Hematopoietic multipotent progenitor cell treated with erythropoietin and hydrocortisone succinate and interleukin-3 and kit ligand, for 4 days (in vitro differentiated cells): Measurements from ENCODE around the gene LSM7.
"Not testable (repeated sequence)": the region's sequence is repeated elsewhere in the genome, so short reads cannot be mapped to it uniquely, and the experiment has no call there.

Experiments
- DNase-seq: peaks from one replicate; pipeline ENCODE4 v3.0.0-alpha.2; 2015

LSM7 gene

DNA sequence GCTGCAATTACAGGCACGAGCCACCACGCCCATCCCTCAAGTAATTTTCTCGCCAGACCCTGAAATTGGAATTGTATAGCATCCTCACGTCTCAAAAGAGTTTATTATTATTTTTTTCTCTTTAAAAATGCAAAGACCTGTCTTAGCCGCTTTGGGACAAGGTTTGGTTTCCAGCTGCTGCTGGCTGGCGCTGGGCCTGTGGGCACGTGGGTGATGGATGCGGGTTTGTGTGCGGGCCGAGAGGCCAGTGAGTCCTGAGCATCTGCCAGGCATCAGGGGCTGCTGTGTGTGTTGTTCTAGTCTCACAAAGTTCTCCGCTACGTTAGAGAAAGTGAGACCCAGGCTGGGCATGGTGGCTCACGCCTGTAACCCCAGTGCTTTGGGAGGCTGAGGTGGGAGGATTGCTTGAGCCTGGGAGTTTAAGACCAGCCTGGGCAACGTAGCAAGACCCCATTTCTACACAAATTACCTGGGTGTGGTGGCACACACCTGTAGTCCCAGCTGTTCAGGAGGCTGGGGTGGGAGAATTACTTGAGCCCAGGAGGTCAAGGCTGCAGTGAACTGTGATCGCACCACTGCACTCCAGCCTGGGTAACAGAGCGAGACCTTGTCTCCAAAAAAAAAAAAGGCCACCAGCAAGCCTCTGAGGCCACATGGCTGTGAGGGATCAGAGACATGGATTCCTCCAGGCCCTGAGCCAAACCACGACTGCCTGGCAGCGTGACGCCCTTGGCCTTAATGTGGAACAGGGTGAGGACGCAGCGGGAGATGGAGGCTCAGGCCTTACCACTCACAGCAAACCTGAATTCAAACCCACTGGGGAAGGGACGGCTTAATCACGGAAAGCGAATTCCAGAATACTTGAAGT, 27.0 kb upstream of the LSM7 start:
- DNase-seq = peak; percentile 67

DNA sequence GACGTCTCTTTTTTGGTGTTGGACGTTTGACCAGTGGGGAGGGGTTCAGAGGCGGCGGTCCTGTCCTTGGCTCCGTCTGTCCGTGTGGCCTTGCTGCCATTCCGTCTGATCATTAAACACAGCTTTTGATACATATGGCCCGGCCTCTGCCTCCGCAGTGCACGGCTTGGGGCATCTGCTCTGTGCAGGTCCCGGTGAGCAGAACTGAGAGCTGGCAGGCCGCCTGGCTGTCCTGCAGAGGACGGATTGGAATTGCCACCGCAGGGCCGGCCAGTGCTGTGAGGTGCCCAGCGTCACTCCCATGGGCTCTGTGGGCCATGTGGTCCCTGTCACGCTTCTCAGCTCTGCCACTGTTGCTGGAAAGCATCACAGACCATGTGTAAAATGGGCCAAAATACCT, 26.3 kb upstream of the LSM7 start:
- DNase-seq = no peak

DNA sequence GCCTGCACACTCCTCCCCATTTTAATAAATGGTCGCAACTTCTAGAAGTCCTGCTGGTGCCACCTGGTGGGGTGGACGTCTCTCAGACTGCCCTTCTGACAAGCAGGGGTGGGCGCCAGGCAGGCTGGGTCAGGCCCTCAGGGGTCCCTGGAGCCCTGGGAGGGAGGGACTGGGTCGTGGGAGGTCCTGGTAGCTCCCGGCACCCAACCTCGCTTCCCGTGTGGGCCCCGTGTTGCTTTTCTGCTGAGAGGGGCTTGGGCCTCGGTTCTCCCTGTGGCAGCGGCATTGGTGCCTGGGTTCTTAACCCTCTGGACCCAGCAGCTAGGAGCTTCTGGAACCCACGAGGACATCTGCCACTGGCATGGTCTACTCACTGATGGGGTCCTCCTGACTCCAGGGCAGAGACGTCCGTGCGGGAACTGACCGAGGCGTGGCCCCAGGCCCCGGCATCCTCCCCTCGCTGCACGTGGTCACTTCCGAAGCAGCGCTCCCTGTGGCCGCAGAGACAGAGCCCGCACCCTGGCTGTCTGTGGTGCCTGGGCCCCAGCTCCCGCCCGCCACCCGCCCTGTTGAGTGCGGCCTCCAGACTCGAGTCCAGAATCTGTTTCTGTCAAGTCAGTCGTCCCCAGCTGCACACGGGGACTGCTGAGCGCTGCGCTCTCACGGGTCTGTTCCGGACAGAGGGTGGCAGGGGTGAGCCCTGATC, 25.7 kb upstream of the LSM7 start:
- no peak for DNase-seq

DNA sequence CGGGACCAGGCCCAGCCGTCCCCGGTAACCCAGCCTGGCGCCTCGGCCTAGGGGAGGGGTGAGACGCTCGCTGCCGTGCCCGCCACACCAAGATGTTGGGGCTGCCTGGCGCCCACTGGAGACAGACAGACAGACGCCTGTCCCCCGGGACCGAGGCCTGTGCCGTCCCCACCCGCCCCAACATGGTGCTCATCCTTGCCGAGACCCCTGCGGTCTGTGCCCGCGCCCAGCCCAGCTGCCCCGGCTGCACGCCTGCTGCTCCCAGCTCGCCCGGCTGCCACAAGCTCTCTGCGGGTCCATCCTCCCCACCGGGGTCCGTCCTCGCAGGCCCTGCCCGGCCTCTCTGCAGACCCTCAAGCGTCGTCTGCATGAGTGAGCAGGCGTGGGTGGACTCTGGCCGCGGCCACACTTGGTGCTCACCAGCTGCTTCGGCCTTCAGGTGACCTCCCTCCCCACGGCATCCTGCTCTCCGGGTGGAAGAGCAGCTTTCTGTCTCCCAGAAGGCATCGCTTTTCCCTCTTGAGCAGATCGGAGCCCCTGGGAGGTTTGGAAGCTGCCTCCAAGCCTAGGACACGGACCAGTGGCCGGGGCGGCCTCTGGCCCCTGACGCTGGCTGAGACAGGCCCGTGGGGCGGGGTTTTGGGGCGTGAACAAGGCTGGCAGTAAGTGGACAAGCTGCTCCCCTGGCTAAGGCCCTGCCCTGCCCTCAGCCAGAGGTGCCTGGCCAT, 24.9 kb upstream of the LSM7 start:
- DNase-seq = no peak

DNA sequence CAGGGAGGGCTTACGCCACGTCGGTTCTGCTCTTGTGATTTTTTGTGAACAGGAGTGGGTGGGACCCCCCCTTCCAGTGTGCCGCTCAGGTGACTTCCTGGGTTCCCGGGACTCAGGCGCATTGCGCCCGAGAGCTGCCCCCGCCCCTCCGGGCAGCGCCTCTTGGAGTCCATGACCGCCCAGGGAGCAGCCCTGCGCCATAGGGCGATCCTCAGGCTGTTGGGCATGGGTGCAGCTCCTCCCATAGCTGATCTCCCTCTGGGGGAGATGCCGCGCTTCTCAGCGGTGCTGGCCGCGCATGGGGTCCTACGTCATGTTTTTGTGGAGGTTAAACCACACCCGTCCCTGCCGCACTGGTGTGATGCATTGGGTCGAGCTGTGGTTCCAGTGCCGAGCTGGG, 23.7 kb upstream of the LSM7 start:
- no peak for DNase-seq

DNA sequence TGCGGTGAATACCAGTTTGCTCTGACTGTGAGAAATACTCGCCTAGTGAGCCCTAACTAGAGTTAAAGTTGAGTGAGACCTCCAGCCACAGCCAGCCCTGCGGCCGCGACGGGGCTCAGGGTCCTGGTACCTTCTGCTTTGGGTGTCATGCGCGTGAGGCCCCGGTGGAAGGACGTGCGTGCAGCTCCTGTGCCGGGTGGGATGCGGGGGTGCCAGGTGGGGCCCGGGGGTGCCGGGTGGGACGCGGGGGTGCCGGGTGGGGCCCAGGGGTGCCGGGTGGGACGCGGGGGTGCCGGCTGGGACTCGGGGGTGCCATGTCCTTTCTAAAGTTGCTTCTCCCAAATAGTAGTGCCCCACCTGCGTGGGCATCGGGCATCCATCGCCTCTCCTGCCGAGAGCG, 23.2 kb upstream of the LSM7 start:
- DNase-seq = no peak

DNA sequence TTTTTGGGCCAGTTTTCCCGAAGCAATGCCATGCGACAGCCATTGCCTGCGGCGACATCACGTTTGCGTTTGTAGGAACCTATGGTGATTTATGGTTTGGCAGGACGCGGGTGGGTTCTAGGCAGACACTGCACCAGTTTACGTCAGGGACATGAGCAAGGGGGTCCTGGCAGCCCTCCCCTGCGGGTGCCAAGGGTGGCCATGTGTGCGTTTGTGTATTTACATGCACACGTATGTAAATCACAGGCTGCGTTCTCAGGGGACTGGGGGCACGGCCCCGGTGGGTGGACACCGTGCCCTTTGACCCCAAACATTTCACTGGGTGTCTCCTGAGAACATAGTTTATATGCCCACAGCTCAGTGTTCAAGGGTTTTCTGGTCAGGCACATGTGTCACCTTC, 22.3 kb upstream of the LSM7 start:
- DNase-seq = no peak

DNA sequence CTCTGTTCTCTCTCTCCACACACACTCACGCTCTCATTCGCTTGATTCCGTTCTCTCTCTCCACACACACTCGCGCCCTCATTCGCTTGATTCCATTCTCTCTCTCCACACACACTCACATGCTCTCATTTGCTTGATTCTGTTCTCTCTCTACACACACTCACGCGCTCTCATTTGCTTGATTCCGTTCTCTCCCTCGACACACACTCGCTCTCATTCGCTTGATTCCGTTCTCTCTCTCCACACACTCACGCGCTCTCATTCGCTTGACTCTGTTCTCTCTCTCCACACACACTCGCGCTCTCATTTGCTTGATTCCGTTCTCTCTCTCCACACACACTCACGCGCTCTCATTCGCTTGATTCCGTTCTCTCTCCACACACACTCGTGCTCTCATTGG, 21.4 kb upstream of the LSM7 start:
- not testable (repeated sequence) for DNase-seq

DNA sequence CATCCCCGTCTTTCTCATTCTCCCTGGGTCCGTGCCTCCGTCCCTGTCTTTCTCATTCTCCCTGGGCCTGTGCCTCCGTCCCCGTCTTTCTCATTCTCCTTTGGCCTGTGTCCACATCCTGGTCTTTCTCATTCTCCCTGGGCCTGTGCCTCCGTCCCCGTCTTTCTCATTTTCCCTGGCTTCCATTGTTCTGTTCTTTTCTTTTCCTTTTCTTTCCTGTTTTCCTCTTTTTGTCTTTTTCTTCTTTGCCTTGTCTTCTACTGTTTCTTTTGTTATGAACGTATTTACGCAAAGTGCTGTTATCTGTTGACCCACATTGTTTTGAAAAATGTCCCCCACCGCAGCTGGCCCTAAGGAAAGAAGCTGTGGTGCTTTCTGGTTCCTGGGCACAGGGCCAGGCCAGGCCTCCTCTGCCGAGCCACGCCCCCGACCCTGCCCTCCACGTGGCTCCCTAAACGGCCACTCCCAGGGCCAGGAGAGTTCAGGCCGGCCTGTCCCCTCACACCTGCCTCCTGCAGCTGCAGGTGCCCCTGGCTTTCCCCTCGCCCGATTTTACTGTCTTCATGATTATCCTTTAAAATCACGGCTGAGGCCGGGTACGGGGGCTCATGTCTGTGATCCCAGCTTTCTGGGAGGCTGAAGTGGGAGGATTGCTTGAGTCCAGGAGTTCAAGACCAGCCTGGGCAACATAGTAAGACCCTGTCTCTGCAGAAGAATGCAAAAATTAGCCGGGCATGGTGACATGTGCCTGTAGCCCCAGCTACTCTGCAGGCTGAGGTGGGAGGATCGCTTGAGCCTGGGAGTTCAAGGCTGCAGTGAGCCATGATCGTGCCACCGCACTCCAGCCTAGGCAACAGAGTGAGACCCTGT, 17.6 kb upstream of the LSM7 start:
- peak; percentile 96 for DNase-seq

DNA sequence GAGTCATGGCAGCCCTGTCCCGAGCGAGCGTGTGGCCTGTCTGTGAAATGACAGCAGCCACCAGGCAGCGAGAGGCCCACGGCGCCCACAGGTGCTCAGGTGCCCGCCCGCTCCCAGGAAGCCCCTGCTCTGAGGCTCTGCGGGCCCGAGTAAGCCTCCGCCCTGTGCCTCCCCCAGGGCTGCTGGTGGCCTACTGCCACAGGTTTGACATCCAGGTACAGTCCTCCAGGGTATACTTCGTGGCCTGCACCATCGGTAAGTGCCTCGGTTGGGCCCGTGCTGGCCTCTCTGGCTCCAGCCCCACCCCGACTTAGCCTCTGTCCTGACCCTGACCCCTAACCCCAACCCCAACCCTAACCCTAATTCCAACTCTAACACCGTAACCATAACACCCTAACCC, 16.7 kb upstream of the LSM7 start:
- no peak for DNase-seq

DNA sequence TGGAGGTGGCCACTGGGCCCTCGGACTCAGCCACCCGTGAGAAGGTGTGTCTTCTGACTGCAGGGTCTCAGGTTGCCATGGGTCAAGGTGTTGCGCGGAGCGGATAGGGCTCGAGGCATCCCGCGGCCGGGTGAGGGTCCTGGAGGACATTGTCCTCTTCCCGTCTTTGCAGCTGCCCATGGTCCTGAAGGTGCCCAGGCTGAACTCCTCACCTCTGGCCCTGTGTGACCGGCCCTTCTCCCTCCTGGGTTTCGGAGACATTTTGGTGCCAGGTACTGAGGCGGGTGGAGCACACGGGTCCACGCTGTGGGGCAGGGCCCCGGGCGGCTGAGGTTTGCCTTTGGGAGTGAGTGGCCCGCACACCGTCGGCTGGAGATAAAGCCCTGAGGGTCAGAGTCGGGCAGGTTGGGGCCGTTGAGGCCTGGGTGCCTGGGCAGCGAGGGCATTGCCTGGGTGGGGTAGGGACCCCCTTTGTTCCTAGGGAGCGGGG, 16.0 kb upstream of the LSM7 start:
- no peak for DNase-seq

DNA sequence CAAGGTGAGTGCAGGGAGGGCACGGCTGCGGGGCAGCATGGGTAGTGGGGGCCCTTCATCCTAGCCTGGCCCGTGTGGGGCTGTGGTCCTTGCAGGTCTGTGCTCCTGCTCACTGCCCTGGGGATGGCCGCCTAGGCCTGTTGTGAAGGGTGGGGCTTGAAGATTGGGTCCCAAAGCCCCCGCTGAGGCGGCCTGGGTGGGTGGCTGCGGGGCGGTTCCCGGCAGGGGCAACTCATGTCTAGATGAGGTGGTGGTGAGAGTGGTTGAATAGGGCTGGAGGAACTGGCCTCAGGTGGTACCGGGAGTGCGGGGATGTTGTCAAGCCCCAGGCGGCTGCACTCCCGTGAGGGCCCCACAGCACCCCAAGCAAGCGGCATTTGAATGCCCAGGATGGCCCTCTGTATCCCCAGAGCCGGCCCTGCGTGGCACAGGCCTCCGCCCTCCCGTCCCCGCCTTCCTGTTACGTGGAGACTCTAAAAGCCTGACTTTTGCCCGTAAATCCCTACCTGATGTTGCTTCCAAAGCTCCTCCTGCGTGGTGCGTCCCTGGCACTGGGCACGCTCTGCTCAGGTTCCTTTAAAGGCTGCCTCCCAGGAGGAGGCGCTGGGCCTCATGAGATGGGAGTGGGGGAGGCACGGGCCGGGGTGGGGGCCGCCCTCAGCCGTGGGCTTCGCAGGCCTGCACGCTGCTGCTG, 15.1 kb upstream of the LSM7 start:
- no peak for DNase-seq

DNA sequence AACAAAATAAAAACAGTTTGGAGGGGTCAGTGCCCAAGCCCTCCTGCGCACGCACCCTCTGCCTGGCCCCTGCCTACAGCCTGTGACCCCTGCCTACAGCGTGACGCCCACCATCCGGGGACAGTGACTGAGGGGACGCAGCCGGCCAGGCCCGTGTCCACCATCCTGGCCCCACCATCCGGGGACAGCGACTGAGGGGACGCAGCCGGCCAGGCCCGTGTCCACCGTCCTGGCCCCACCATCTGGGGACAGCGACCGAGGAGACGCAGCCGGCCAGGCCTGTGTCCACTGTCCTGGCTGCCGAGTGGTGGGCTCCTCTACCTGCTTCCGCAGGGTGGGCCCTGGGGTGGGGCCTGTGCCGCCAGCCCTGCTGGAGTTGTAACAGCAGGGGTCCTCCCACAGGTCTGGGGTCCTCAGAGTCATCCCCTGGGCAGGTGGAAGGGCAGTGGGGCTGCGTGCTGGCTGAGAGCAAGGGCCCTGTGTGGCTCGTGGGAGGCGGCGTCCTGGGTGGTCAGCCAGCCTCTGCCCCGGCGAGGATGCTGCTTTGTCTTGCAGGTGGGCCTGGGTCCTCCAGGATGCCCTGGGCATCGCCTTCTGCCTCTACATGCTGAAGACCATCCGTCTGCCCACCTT, 14.4 kb upstream of the LSM7 start:
- no peak for DNase-seq

DNA sequence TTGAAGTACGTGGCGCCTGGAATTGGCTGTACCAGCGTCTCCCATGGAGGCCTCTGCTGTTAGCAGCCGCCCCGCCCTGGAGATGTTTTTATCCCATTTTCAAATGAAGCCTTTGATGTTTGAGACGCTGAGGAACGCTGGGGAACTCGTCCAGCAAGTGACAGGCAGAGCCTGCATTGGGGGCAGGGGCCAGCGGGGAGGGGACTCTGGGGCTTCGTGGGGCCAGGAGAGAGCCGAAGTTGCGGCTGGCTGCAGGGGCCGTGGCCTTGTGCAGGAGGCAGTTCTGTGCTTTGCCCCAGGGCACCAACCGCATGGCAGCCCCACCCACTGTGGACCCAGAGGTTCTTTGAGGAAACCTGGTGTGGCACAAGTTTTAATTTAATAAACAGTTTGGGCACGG, 13.6 kb upstream of the LSM7 start:
- no peak for DNase-seq

DNA sequence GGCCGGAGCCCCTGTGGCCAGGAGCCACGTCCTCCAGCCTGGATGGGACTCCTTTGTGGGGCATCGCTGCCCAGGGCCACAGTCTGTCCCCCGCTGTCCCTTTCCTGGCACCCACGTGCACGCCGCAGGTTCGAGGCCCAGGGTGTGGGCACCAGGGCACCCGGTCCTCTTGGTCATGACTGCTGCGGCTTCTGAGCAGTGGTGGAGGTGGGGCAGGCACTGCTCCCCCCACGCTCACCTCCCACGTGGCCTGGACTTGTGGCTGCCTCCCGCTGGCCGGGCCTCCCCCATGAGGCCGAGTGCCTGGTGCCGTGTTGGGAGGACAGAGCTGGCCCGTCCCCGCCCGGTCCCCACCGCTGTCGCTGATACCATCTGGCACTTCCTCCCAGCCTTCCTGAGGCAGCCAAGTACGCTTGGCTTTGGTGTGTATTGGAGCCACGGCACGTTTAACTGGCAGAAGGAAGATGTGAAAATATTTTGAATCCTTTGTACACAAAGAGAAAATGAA, 12.9 kb upstream of the LSM7 start:
- peak; percentile 87 for DNase-seq

DNA sequence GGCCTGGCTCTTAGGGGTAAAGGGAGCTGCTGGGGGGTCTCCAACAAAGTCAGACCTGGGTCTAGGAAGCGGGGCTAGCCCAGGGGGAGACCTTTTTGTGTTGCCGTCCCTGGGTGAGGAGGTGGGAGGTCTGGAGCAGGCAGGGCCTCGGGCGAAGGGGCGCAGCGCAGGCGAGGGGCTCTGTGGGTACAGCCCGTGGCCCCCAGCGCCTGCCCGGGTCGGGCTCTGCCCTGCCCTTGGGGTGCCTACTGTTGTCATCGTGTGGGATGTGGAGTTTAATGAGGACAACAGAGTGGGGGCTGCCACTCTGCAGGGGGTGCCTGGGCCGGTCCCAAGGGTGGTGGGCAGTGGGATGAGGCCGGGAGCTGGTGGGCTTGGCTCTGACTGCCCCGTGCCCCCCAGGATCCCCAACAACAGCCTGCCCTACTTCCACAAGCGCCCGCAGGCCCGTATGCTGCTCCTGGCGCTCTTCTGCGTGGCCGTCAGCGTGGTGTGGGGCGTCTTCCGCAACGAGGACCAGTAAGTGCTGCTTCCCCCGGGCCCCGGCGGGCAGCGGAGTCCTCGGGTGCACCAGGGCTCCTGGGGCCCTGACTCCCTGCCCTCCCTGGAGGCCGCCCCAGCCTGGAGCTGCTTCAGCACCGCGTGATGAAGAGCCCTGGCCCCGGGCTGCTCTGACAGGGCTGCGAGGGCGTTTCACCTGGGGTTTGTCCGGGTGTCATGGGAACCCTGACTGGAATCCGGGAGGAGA, 12.3 kb upstream of the LSM7 start:
- DNase-seq = no peak

DNA sequence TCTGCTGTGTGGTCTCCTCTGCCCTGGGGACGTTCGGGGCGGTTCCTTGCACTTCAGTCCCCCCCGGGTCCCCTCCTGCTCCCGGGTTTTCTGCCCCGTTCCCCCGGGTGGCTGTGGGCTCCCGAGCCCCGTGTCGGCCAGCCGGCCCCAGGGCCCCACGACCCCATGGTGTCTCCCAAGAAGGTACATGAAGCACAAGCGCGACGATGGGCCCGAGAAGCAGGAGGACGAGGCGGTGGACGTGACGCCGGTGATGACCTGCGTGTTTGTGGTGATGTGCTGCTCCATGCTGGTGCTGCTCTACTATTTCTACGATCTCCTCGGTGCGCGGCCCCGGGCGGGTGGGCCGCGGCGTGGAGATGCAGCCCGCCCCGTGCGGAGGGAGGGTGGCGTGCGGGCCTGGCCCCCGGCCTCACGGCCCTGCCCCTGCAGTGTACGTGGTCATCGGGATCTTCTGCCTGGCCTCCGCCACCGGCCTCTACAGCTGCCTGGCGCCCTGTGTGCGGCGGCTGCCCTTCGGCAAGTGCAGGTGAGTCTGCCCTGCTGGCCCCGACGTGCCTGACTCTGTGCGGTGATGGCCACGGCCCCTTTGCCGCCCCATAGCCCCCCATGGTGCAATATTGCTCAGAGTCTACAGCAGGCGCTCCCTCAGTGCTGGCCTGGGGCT, 11.4 kb upstream of the LSM7 start:
- DNase-seq = no peak

DNA sequence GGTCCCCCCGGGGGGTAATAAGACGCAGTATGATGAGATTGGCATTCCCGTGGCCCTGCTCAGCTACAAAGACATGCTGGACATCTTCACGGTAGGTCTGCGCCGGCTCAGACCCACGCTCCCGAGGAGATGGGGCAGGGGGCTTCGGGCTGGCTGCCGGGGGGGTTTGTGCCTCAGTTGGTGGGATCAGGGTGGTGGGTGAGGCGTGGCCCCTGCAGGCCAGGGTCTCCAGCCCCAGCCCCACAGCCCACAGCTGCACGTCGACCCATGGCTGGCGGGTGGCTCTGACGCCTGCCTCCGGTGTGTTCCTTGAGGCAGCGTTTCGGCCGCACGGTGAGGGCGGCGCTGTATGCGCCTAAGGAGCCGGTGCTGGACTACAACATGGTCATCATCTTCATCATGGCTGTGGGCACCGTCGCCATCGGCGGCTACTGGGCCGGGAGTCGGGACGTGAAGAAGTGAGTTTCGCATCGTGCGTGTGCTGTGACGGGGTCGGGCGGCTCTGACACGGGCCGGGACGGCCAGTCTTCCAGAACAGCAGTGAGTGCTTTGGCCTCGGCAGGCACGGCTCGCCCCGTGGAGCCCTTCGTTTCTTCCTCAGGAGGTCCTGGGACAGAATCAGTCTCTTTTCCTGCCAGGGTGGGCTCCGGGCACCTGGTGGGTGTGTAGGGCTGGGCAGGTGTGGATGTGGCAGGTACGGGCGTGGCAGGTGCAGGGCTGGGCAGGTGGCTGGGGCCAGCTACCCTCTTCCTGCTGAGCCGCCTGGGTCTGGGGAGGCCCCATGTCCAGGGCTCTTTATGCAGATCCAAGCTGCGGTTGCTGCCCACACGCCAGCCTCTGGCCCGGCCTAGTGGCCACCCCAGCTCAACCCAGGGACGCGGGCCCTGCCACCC, 10.6 kb upstream of the LSM7 start:
- no peak for DNase-seq
